Measurements from ENCODE around the gene EDC4. TPM values are rescaled to one million over a fixed set of nuclear protein-coding genes. Genes with fewer than 3 reads are reported as not detected.

EDC4 gene
- total RNA-seq, 1 experiment from 2014 or later, result 106 TPM

GRCh38 chr16:67833030-67833414 lies 39.8 kb upstream of the EDC4 start:
- no peak overlapping the region for H2BK5ac ChIP-seq (ENCODE audit: insufficient read length, low read length)
- H3K27me3 ChIP-seq (ENCODE audit: insufficient read depth, low read length), result no peaks in the 10 kb centered on the region
- no peak overlapping the region; the same call in 1 of the 2 replicates for H3K14ac ChIP-seq (ENCODE audit: insufficient read depth, low read length)
- H3K79me1 ChIP-seq (ENCODE audit: insufficient read depth, low read depth, low read length, poor library complexity, severe bottlenecking), result no peaks in the 10 kb centered on the region
- no peak overlapping the region for H2BK15ac ChIP-seq (ENCODE audit: low read depth, low read length)
- no peaks in the 10 kb centered on the region for H4K20me1 ChIP-seq (ENCODE audit: control insufficient read depth, insufficient read depth, insufficient read length)
- no peak overlapping the region for H2AFZ ChIP-seq (ENCODE audit: low read length)
- H2AK5ac ChIP-seq (ENCODE audit: insufficient read length, low read length), result no peak overlapping the region
- DNase-seq, result no peak
- H3K9me3 Mint-ChIP-seq, result no peaks in the 10 kb centered on the region
- peak overlapping the region; percentile 82 for H3K9ac ChIP-seq (ENCODE audit: extremely low read depth, insufficient read length, low read length)
- no peak overlapping the region for H4K91ac ChIP-seq (ENCODE audit: insufficient read length, low read depth, low read length)
- peaks cover 8% of the 10 kb centered on the region in 2 experiments for H3K4me1 Mint-ChIP-seq
- no peaks in the 10 kb centered on the region; the same call in 1 of the 2 replicates for H3K4me1 ChIP-seq (ENCODE audit: insufficient read depth, low read length)
- peaks cover 3% of the 10 kb centered on the region for H3K27me3 Mint-ChIP-seq (ENCODE audit: low read depth)
- H3K79me2 ChIP-seq (ENCODE audit: insufficient read depth, low read length), result no peaks in the 10 kb centered on the region
- no CpG with 5 or more reads among the region's 3 CpGs for WGBS (ENCODE audit: extremely low coverage, insufficient read length, low lambda C conversion rate)
- H4K8ac ChIP-seq (replicated peaks; ENCODE audit: insufficient read length, low read depth, low read length), result no peak overlapping the region
- no peak overlapping the region for H2BK12ac ChIP-seq (ENCODE audit: insufficient read length, low read depth, low read length)
- H3K23ac ChIP-seq (ENCODE audit: insufficient read length, low read depth, low read length), result no peak overlapping the region
- no peak overlapping the region for H2BK20ac ChIP-seq (ENCODE audit: low read depth, low read length, poor library complexity, severe bottlenecking)
- no peaks in the 10 kb centered on the region for H3K9me3 ChIP-seq (ENCODE audit: control insufficient read depth, low read depth, low read length)
- peak overlapping the region; percentile 94 for H3K4me2 ChIP-seq (ENCODE audit: insufficient read depth, insufficient read length, low read length)
- H3K27ac Mint-ChIP-seq, result no peak overlapping the region; a peak in 1 of 7 replicates
- TF ChIP-seq CTCF (conservative IDR thresholded peaks at IDR 0.05), result no peak
- no peak overlapping the region for H3K4ac ChIP-seq (ENCODE audit: low read depth, low read length)
- H3K18ac ChIP-seq (ENCODE audit: insufficient read length, low read depth, low read length), result no peak overlapping the region
- H3T11ph ChIP-seq (ENCODE audit: low read length), result no peak overlapping the region
- peak overlapping the region; percentile 85 to 90 for H3K4me3 Mint-ChIP-seq
- H3K23me2 ChIP-seq (ENCODE audit: insufficient read length, low read depth, low read length, poor library complexity, severe bottlenecking), result peaks cover 5% of the 10 kb centered on the region
- no peak overlapping the region for H4K5ac ChIP-seq (ENCODE audit: insufficient read length, low read depth, low read length)
- peaks cover 22 to 39% (median 39%) of the 10 kb centered on the region in 3 experiments; a peak in 6 of 7 replicates for H3K36me3 Mint-ChIP-seq (ENCODE audit: insufficient read depth in 1 of 3, low read depth in 3 of 3)
- no peak overlapping the region for H3K27ac ChIP-seq (ENCODE audit: insufficient read length, low read depth, low read length)
- H3K56ac ChIP-seq (ENCODE audit: insufficient read length, low read depth, low read length), result no peak overlapping the region
- no peak overlapping the region for H2BK120ac ChIP-seq (ENCODE audit: low read depth, low read length, poor library complexity, severe bottlenecking)

All from H9 (cell line).